B cell (primary cell): Measurements from ENCODE around the gene WBP11.

Source experiments
- CTCF ChIP-seq: fragments of 200-600 bp; IDR thresholded peaks from one replicate; pipeline ENCODE4 v1.8.0; 2022; ENCODE audit warnings: antibody characterized with exemption, mild to moderate bottlenecking
- EZH2 ChIP-seq: IDR thresholded peaks from 2 replicates; pipeline ENCODE4 v1.6.1; 2012; ENCODE audit warnings: borderline replicate concordance, low read depth, mild to moderate bottlenecking, moderate library complexity, low read length; ENCODE audit not compliant: insufficient read depth, poor library complexity, severe bottlenecking

GRCh38 chr12:14803830-14804160 lies 517 bp upstream of the WBP11 start:
- TF ChIP-seq CTCF (no peak), EZH2 (no peak)
